Measurements from ENCODE around the gene COQ6. TPM values are rescaled to one million over a fixed set of nuclear protein-coding genes. Genes with fewer than 3 reads are reported as not detected.

The COQ6 gene
- total RNA-seq: 10 to 100 TPM; 23.8 to 31.6 (median 30.6) TPM
- 10 to 100 TPM; 12.6 to 21.0 (median 16.6) TPM for polyA plus RNA-seq

DNA sequence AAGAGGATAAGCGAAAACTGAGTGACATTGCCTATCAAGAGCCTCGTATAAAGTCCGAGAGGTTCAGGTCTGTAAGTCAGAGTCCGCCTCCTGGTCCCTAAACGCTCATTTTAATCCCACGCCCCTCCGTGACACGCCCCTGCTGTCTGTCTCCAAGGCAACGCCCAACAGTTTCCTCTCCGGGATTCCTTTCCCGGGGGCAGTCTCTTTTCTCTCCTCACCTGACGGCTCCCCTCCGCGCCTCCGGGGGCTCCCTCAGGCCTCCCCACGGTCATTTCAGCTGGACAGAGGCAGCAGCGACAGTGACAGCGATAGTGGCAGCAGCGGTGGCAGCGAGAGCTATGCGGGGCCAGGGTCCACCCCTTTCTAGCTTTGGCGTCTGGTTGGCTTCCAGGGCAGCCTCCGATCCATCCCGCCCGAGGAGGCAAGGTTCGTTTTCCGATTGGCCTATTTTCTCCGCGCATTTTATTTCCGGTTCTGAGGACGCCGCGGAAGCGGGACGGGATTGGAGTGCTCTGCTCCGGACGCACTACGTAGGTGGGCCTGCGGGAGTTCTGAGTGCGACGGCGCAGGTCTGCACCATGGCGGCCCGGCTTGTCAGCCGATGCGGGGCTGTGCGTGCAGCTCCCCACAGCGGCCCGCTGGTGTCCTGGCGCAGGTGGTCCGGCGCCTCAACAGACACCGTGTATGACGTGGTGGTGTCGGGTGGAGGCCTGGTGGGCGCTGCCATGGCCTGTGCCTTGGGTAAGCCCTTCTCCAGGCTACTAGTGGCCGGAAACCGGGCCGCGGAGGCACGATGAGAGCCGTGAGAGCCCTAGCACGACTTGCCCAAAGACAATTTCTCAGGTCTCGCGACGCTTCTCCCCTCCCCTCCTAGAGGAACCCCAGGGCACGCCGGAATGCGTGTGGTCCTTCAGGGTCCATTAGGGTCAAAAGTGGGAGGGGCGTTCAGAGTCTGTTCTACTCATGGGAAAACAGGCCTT is at the start of gene COQ6, which contains the start of gene FAM161B:
TSS of gene COQ6 (plus strand) at position 551 of the 983 bp plus-strand sequence. CDS start at position 582, 31 bp downstream.
TSS of gene FAM161B (minus strand) at position 343 of the 983 bp plus-strand sequence. CDS start at position 275, 68 bp downstream.
- Histone ChIP-seq H3K4me3 (peak within 1 kb of the TSS; percentile 58 to 98 (median 76)), H3K27me3 (no peaks in the 10 kb centered on the region), H3K27ac (peak within 1 kb of the TSS; percentile 86 to 96 (median 92)), H3K9me3 (no peaks in the 10 kb centered on the region), H3K36me3 (peaks cover 0 to 30% (median 6%) of the 10 kb centered on the region in 4 donors), H3K4me1 (peaks cover 0 to 22% (median 16%) of the 10 kb centered on the region in 4 donors)
- intact Hi-C loops (cut with DNase I): loop anchor here (1.0 to 5.0 kb wide), 3 partner anchors 63 to 87 kb away; partner anchors contain the start of gene ZNF410
- peak; percentile 98 for DNase-seq
- no peak for TF ChIP-seq EP300 (IDR thresholded peaks at IDR 0.05)
- peak; percentile 73 to 92 (median 88) for TF ChIP-seq POLR2AphosphoS5 (IDR thresholded peaks at IDR 0.05)
- peak; percentile 73 to 74 for TF ChIP-seq POLR2A (IDR thresholded peaks at IDR 0.05)
- TF ChIP-seq CTCF (IDR thresholded peaks at IDR 0.05): no peak
- WGBS, 2 donors: 0% methylated on average over 70 of the region's 70 CpGs

- no peak overlapping the region for H3K27ac ChIP-seq
- intact Hi-C loops (cut with DNase I): no loop called here
- no peak overlapping the region for H3K4me3 ChIP-seq
- 80% methylated on average over 3 of the region's 3 CpGs for WGBS, 2 donors
- no peaks in the 10 kb centered on the region for H3K9me3 ChIP-seq
- no peak for TF ChIP-seq POLR2AphosphoS5 (IDR thresholded peaks at IDR 0.05)
- no peak for TF ChIP-seq CTCF (IDR thresholded peaks at IDR 0.05)
- TF ChIP-seq POLR2A (IDR thresholded peaks at IDR 0.05): no peak
- peaks cover 13 to 94% (median 50%) of the 10 kb centered on the region in 4 donors for H3K36me3 ChIP-seq
- no peak for DNase-seq
- no peaks in the 10 kb centered on the region for H3K27me3 ChIP-seq
- H3K4me1 ChIP-seq: no peaks in the 10 kb centered on the region
Measured at GRCh38 chr14:73903028-73903427, 47.1 kb upstream of the COQ6 start.

- no peaks in the 10 kb centered on the region for H3K4me1 ChIP-seq
- peaks cover 15 to 90% (median 46%) of the 10 kb centered on the region in 4 donors for H3K36me3 ChIP-seq
- 97 to 100% methylated on average over 1 of the region's 1 CpG for WGBS, 2 donors
- H3K27ac ChIP-seq: no peak overlapping the region
- no peak for DNase-seq
- H3K4me3 ChIP-seq: no peak overlapping the region
- TF ChIP-seq POLR2AphosphoS5 (IDR thresholded peaks at IDR 0.05): no peak
- TF ChIP-seq POLR2A (IDR thresholded peaks at IDR 0.05): no peak
- no peak for TF ChIP-seq CTCF (IDR thresholded peaks at IDR 0.05)
- TF ChIP-seq EP300 (IDR thresholded peaks at IDR 0.05): no peak
- no peaks in the 10 kb centered on the region for H3K27me3 ChIP-seq
- intact Hi-C loops (cut with DNase I): no loop called here
- no peaks in the 10 kb centered on the region for H3K9me3 ChIP-seq
Measured at GRCh38 chr14:73909681-73910080, 40.4 kb upstream of the COQ6 start.

DNA sequence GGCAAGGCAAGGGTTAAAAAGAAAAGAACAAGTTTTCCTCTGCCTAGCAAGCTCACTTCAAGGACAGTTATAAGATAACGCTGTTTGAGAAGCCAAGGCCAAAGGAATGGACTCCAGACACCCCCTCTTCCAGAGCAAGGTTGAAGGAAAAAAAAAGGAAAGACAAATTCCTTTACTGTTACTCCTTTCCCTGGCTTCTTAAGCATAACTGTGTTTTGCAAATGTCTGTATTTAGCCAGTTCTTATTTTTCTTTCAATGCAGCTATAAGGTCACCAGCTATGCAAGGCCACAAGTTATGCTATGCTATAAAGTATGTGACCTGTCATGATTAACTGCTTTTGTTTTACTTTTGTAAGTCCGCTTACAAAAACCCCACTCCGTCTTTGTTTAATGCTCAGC is 36.8 kb upstream of the COQ6 start:
- H3K4me3 ChIP-seq: no peak overlapping the region
- no peak overlapping the region for H3K27ac ChIP-seq
- peaks cover 9 to 69% (median 26%) of the 10 kb centered on the region in 4 donors for H3K36me3 ChIP-seq
- no peaks in the 10 kb centered on the region for H3K9me3 ChIP-seq
- 89 to 92% methylated on average over 3 of the region's 3 CpGs for WGBS, 2 donors
- intact Hi-C loops (cut with DNase I): no loop called here
- TF ChIP-seq POLR2AphosphoS5 (IDR thresholded peaks at IDR 0.05): no peak
- TF ChIP-seq CTCF (IDR thresholded peaks at IDR 0.05): no peak
- no peak for TF ChIP-seq EP300 (IDR thresholded peaks at IDR 0.05)
- TF ChIP-seq POLR2A (IDR thresholded peaks at IDR 0.05): no peak
- no peaks in the 10 kb centered on the region for H3K27me3 ChIP-seq
- DNase-seq: no peak
- H3K4me1 ChIP-seq: no peaks in the 10 kb centered on the region
